ENCODE data around the gene ASB16. TPM values are rescaled to one million over a fixed set of nuclear protein-coding genes. Genes with fewer than 3 reads are reported as not detected.

ASB16 gene
- total and polyA plus RNA-seq, 5 experiments from 2014 or later = 0.09 TPM; not detected in 4

DNA sequence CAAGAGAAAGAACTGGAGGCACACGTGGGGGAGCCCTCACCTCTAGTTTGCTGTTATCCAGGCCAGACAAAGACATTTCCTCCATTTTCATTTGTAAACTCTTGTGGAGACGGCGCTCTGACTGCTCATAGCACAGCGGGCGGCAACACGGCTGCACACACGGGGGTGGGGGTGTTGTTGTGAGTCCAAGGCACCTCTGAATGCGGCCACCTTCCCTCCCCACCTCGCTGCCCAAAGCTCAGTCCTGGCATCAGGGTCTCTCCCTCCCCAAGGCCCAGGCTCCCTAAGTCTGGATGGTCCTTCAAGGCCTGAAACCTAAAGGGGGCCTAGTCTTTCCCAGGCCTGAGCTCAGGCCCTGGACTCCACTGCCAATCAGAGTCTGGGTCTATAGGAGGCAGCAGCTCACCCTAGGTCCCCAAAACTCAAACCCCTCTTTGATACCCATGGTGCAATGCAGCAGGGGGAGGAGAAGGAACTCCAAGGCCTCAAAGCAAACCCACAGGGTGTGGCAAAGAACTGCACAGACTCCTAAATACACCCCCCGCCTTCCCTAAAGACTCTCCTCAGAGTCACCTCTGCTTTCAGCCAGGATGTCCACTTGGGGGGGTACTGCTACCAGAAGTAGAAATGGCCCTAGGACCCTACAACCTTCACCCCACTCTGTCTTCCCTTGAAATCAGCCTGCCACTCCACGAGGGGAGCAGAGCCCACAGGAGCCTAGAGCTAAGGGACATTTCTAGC, 27.6 kb downstream of the ASB16 start:
- Mint-ChIP-seq H3K27me3 (no peaks in the 10 kb centered on the region), H3K27ac (peak overlapping the region in 9 of 10 donors; percentile 81 to 97 (median 95)), H3K4me3 (peak overlapping the region; percentile 84 to 96 (median 90)), H3K36me3 (peaks cover 0 to 44% (median 2%) of the 10 kb centered on the region in 3 donors), H3K4me1 (peaks cover 27 to 46% (median 37%) of the 10 kb centered on the region in 4 donors), H3K9me3 (no peaks in the 10 kb centered on the region)
- ATAC-seq = peak; percentile 26 to 31
- POLR2A ChIA-PET = interaction anchor here (0.6 to 11.1 kb wide), 14 partner anchors 9 to 863 kb away, joined by 3 to 367 read pairs (median 6); partner anchors contain the start of genes HDAC5, NMT1, SLC25A39 and TMUB2
- peak in 8 of 10 donors; percentile 50 to 82 (median 63) for DNase-seq

DNA sequence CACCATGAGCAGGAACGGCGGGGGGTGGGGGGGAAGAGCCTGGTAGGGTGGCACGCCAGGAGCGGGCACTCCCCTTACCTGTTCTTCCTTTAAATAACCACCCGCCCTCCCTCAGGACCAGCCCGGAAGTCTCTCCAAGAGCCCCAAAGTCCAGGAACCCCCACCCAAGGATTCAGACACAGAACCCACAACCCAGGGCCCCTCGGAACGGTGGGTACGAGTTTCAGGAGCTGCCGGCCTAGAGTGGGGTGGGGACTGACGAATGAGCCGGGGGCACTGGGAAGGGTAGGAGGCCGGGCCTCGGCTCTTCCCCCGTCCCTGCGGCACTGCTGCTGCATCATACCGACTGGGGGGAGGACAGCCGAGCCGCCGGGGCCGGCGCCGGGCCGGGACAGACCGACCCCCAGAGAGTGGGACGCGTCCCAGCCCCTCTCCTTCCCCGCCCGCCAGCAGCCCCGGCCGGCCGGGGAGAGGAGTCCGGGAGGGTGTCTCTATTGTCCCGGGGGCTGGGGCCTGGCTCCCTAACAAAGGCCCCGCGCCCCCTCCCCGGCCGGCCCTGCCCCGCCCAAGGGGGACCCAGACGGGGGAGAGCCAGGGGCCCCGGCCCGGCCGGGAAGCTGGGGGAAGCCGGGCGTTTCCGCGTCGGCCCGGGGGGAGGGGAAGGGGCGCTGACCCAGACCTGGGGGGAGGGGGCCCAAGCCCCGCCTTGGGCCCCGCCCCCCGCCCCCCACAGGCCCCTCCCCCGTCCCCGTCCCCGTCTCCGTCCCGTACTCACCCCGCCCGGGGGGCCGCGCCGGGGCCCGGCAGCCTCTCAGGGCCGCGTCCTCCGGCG, 28.4 kb downstream of the ASB16 start:
- peaks cover 35 to 54% (median 45%) of the 10 kb centered on the region in 4 donors for H3K4me1 Mint-ChIP-seq
- H3K9me3 Mint-ChIP-seq = no peaks in the 10 kb centered on the region
- DNase-seq (peak; percentile 38 to 77 (median 62)), ATAC-seq (peak; percentile 25 to 31)
- POLR2A ChIA-PET = interaction anchor here (0.5 to 11.1 kb wide), 16 partner anchors 8 to 862 kb away, joined by 3 to 367 read pairs (median 5); partner anchors contain the start of genes GPATCH8, HDAC5, NMT1 and SLC25A39
- no peaks in the 10 kb centered on the region for H3K27me3 Mint-ChIP-seq
- H3K4me3 Mint-ChIP-seq = peak overlapping the region; percentile 84 to 96 (median 90)
- H3K36me3 Mint-ChIP-seq = peaks cover 0 to 40% (median 2%) of the 10 kb centered on the region in 3 donors
- peak overlapping the region in 9 of 10 donors; percentile 81 to 97 (median 95) for H3K27ac Mint-ChIP-seq

DNA sequence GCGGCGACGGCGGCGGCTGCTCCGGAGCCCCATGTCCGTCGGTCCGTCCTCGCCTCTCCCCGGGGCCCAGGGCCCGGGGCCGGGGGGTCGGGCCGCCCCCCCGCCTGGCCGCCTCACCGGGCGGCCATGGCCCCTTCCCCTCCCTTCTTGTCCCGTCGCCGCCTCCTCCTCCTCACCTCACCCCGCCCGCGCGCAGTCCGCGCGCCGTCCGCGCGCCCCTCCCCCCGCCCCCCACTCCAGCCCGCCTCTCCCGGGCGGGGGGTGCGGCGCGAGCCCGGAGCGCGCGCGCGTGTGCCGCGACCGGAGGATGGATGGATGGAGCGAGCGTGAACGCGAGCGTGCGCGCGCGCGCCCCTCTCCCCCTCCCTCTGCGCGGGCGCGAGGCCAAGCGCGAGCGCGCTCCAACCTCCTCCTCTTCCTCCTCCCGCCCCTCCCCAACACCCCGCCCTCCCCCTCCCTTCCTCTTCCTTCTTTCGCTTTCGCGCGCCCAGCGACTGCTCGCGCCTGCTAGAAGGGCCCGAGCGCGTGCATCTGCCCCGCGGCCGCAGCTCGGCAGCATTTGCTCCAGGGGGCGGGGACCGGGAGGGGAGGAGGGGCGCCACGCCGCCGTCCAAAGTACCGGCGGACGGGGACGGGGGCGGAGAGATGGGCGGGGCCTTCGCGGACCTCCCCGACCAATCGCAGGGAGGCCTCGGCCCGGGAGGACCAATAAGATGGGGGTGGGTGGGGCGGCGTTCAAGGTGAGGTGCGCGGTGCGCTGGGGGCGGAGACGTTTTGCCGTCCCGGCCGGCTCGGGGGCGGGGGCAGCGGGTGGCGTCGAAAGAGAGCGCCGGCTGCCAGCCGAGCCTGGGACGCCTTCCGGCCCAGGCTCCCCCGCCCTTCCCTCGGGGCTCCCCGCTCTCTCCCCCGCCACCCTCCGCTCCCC, 29.3 kb downstream of the ASB16 start, which contains the start of gene ATXN7L3:
Gene ATXN7L3, minus strand, starts transcription at position 332 of the 925 bp plus-strand sequence. CDS start 1,814 bp downstream, outside the sequence.
- POLR2A ChIA-PET = interaction anchor here (1.0 to 11.1 kb wide), 8 partner anchors 13 to 304 kb away, joined by 3 to 367 read pairs (median 6); partner anchors contain the start of genes GPATCH8, HDAC5, SLC25A39 and TMUB2
- H3K9me3 Mint-ChIP-seq = no peaks in the 10 kb centered on the region
- peak; percentile 77 to 81 for ATAC-seq
- H3K4me1 Mint-ChIP-seq = peaks cover 39 to 59% (median 48%) of the 10 kb centered on the region in 4 donors
- DNase-seq = peak; percentile 91 to 100 (median 98)
- no peaks in the 10 kb centered on the region for H3K27me3 Mint-ChIP-seq
- H3K4me3 Mint-ChIP-seq = peak within 1 kb of the TSS; percentile 85 to 96 (median 90)
- peak within 1 kb of the TSS; percentile 86 to 99 (median 95) for H3K27ac Mint-ChIP-seq
- H3K36me3 Mint-ChIP-seq = peaks cover 0 to 31% (median 2%) of the 10 kb centered on the region in 3 donors

DNA sequence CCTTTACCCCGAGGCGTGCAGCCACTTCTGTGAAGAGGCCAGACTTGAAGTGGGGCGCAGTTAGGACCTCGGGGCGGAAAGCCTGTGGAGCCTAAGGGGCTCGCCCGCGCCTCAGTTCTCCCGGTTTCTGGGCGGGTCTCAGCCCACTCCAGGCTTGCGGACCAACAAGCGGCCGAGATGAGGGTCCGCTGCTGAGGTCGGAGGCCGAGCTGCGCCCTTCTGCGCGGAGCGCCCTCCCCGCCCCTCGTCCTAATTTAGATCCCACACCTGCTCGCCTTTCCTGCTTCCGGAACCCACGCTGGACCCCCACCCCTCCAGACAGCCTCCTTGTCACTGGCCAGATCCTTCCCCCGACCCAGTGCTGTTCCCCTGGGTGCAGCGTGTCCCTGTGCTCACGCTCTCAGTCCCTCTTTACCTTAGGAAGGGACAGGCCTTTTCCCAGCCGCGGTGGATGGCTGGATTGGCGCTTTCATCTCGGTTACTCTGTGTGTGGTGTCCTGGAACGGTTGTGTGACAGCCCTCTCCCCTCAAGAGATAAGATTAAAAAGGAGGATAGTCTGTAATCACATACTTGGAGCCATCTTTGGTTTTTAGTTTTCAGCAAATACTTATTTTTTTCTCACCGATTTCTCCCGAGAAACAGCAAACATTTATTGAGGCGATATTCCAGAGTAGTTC, 30.1 kb downstream of the ASB16 start:
- H3K4me1 Mint-ChIP-seq = peaks cover 39 to 60% (median 49%) of the 10 kb centered on the region in 4 donors
- peak overlapping the region; percentile 82 to 91 (median 89) for H3K4me3 Mint-ChIP-seq
- no peaks in the 10 kb centered on the region for H3K9me3 Mint-ChIP-seq
- H3K27me3 Mint-ChIP-seq = no peaks in the 10 kb centered on the region
- POLR2A ChIA-PET = interaction anchor here (1.2 to 11.1 kb wide), 7 partner anchors 14 to 126 kb away, joined by 3 to 367 read pairs (median 4); partner anchors contain the start of genes HDAC5, SLC25A39, TMUB2 and UBTF
- peaks cover 0 to 23% (median 2%) of the 10 kb centered on the region in 3 donors for H3K36me3 Mint-ChIP-seq
- ATAC-seq = no peak
- peak overlapping the region; percentile 83 to 99 (median 94) for H3K27ac Mint-ChIP-seq
- no peak for DNase-seq

DNA sequence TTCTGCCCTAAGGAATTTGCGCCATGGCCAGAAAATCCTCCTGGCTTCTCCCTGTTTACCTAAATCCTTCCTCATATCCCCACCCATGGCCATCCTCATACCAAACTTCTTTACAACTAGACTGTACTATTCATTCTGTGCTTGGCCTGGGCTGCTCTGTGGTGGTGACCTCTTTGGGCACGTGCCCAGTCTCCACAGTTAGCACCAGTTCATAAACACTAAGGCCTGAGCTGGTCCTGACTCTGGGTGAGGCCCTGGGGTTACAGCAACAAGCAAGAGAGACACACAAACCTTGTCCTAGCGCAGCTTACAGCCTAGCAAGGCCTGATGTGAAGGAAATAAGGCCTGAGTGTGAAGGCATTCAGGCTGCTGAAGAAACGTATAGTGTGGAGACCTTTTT, 32.3 kb downstream of the ASB16 start:
- Mint-ChIP-seq H3K36me3 (peaks cover 0 to 24% (median 0%) of the 10 kb centered on the region in 3 donors), H3K27ac (peak overlapping the region in 7 of 10 donors; percentile 12 to 94 (median 63)), H3K27me3 (no peaks in the 10 kb centered on the region), H3K4me1 (peaks cover 38 to 59% (median 48%) of the 10 kb centered on the region in 4 donors), H3K4me3 (peak overlapping the region in 5 of 10 donors; percentile 13 to 53 (median 45)), H3K9me3 (no peaks in the 10 kb centered on the region)
- ATAC-seq (no peak), DNase-seq (no peak)
- POLR2A ChIA-PET = interaction anchor here (1.7 to 11.1 kb wide), 3 partner anchors 14 to 124 kb away, joined by 6 to 367 read pairs (median 111); partner anchors contain the start of genes TMUB2 and UBTF

DNA sequence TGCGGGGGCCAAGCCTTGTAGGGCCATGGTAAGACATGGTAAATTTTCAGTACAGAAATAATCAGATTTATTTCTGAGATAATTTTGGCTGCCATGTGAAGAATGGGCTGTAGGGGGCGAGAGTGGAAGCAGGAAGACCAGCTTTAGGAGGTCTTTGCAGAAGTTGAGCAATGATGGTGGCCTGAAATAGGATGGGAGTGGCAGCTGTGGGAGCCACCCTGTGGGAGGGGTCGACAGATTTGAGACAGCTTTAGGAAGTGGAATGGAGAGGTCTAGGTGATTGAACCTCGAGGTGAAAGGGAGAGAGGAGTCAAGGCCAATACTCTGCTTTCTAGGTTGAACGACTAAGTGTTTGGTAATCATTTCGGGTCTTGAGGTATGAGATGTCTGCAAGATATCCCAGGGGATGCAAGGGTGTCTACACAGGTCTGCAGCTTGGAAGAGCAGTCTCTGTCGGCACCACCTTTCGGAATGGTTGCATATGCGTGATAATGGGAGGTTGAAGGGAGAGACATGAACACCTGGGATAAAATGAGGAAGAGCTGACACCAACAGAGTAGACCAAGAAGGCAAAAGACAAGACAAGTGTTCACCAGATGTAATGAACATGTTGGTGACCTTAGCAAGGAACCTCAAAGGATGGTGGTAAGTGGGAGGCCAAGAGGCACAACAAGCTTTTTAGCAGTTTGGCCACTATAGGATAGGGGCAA, 33.4 kb downstream of the ASB16 start:
- peak in 7 of 10 donors; percentile 46 to 73 (median 56) for DNase-seq
- ATAC-seq = no peak
- peaks cover 0 to 30% (median 2%) of the 10 kb centered on the region in 3 donors for H3K36me3 Mint-ChIP-seq
- H3K9me3 Mint-ChIP-seq = no peaks in the 10 kb centered on the region
- H3K4me3 Mint-ChIP-seq = peak overlapping the region in 6 of 10 donors; percentile 1 to 50 (median 8)
- peaks cover 35 to 59% (median 45%) of the 10 kb centered on the region in 4 donors for H3K4me1 Mint-ChIP-seq
- H3K27me3 Mint-ChIP-seq = no peaks in the 10 kb centered on the region
- POLR2A ChIA-PET = interaction anchor here (0.6 to 11.1 kb wide), 8 partner anchors 11 to 150 kb away, joined by 3 to 367 read pairs (median 6); partner anchors contain the start of genes TMUB2 and UBTF
- peak overlapping the region; percentile 18 to 94 (median 82) for H3K27ac Mint-ChIP-seq

DNA sequence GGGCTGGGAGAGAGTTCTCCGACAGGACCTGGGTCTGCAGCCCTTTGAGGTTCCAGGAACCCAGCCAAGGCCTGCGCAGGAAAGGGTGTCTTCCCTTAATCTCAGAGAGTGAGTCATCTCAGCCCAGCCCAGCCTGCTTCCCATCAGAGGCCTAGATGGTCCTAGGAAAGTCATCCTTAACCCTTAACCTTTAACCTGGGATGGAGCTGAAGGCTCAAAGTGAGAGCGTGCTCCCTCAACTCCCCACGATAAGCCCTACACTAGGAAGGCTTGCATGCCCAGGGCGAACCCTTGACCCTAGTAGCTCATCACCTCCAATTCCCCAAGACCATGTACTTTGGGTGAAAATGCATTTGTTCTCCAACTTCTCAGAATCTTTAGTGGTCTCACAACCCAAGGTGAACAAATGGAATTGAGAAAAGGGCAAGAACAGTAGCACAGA, 34.0 kb downstream of the ASB16 start:
- peaks cover 35 to 63% (median 46%) of the 10 kb centered on the region in 4 donors for H3K4me1 Mint-ChIP-seq
- DNase-seq (no peak), ATAC-seq (no peak)
- H3K4me3 Mint-ChIP-seq = no peak overlapping the region
- peak overlapping the region in 4 of 10 donors; percentile 29 to 94 (median 60) for H3K27ac Mint-ChIP-seq
- peaks cover 0 to 34% (median 2%) of the 10 kb centered on the region in 3 donors for H3K36me3 Mint-ChIP-seq
- no peaks in the 10 kb centered on the region for H3K9me3 Mint-ChIP-seq
- POLR2A ChIA-PET = interaction anchor here (0.5 to 11.1 kb wide), 6 partner anchors 12 to 149 kb away, joined by 3 to 367 read pairs (median 5); partner anchors contain the start of gene UBTF
- no peaks in the 10 kb centered on the region for H3K27me3 Mint-ChIP-seq

DNA sequence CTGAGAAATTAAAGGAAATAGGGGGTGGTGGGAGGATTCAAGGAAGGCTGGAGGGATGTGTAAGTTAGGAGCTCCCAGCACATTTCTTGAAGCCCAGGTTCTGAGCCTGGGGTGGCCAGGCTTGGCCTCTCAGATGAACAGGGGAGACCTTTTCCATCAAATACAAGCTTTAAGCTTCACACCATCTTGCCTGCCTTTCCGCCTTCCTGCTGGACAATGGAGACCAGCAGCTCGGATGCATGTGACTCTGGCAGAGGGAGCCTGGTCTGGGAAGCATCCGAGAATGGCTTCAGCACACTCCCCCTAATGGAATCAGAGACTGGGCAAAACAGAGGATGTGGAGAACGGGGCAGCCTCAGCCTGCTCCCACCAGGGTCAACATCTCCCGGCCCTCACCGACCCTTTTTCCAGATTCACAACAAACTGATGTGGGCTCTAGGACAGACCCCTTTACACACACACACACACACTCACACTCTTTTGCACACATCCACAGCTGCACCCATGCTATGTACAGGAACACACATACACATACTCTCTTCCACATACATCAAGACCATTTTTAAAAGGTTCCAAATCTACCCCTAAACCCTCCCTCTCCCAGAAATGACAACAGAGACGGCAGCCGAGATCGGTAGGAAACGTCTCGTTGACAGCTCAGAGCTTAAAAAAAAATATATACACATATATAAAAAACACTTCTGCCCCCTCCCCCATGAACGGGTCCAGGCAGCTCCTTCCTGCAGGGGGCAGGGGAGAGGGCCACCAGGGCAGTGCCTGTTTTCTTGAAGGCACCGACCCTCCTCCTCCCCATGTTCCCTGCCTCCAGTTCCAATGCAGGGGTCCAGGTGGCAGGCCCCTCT, 35.7 kb downstream of the ASB16 start:
- DNase-seq = no peak
- POLR2A ChIA-PET = interaction anchor here (0.6 to 20.4 kb wide), 8 partner anchors 8 to 1257 kb away, joined by 3 to 445 read pairs (median 6); partner anchors contain the start of genes GRN, SLC25A39 and UBTF
- H3K9me3 Mint-ChIP-seq = no peaks in the 10 kb centered on the region
- peaks cover 0 to 45% (median 5%) of the 10 kb centered on the region in 3 donors for H3K36me3 Mint-ChIP-seq
- peak overlapping the region in 1 of 10 donors; percentile 26 for H3K4me3 Mint-ChIP-seq
- no peaks in the 10 kb centered on the region for H3K27me3 Mint-ChIP-seq
- H3K4me1 Mint-ChIP-seq = peaks cover 30 to 68% (median 50%) of the 10 kb centered on the region in 4 donors
- no peak for ATAC-seq
- peak overlapping the region in 9 of 10 donors; percentile 3 to 85 (median 68) for H3K27ac Mint-ChIP-seq

DNA sequence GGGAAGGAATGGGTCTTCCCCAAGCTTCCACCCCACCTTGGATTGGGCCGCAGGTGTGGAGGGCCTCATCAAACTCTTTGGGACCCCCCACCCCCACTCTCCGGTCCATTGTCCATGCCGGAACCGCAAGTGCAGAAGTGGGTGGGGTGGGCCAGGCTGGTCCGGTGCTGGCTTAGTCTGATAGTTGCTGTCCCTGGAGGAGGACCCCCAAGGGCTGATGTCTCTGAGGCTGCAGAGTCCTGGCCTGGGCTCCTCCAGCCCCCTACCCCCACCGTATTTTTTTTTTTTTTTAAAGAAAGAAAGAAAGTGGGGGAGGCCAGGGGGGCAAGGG, 36.3 kb downstream of the ASB16 start:
- peak overlapping the region in 3 of 10 donors; percentile 3 to 45 (median 27) for H3K27ac Mint-ChIP-seq
- POLR2A ChIA-PET = interaction anchor here (0.7 to 20.4 kb wide), 7 partner anchors 9 to 138 kb away, joined by 4 to 445 read pairs (median 6); partner anchors contain the start of genes GRN, SLC25A39 and UBTF
- ATAC-seq = no peak

More for the DNA sequence above, 36.3 kb downstream of the ASB16 start:
- Mint-ChIP-seq H3K36me3 (peaks cover 0 to 48% (median 5%) of the 10 kb centered on the region in 3 donors), H3K4me1 (peaks cover 29 to 70% (median 51%) of the 10 kb centered on the region in 4 donors), H3K27me3 (no peaks in the 10 kb centered on the region), H3K4me3 (peak overlapping the region in 1 of 10 donors; percentile 26), H3K9me3 (no peaks in the 10 kb centered on the region)
- no peak for DNase-seq
